ENCODE results near the gene MORC3.
"Not testable (repeated sequence)": the region's sequence is repeated elsewhere in the genome, so short reads cannot be mapped to it uniquely, and the experiment has no call there.

Gene MORC3

GRCh38 chr21:36322083-36322424, 2.1 kb downstream of the MORC3 start:
- DNase-seq (ENCODE audit: low read depth), result no peak

GRCh38 chr21:36323032-36323431, 3.0 kb downstream of the MORC3 start:
- DNase-seq (ENCODE audit: low read depth), result no peak

GRCh38 chr21:36325373-36326010, 5.5 kb downstream of the MORC3 start:
- no peak for DNase-seq (ENCODE audit: low read depth)

GRCh38 chr21:36330904-36331303, 10.9 kb downstream of the MORC3 start:
- no peak for DNase-seq (ENCODE audit: low read depth)

- DNase-seq (ENCODE audit: low read depth), result no peak
These were observed 17.1 kb downstream of the MORC3 start for GRCh38 chr21:36337099-36337509.

GRCh38 chr21:36338975-36339374, 19.0 kb downstream of the MORC3 start:
- no peak for DNase-seq (ENCODE audit: low read depth)

GRCh38 chr21:36342581-36342980, 22.6 kb downstream of the MORC3 start:
- not testable (repeated sequence) for DNase-seq (ENCODE audit: low read depth)

GRCh38 chr21:36344931-36345330, 24.9 kb downstream of the MORC3 start:
- DNase-seq (ENCODE audit: low read depth), result no peak

GRCh38 chr21:36347278-36347961, 27.4 kb downstream of the MORC3 start:
- no peak for DNase-seq (ENCODE audit: low read depth)

- DNase-seq (ENCODE audit: low read depth), result no peak
These were observed 27.9 kb downstream of the MORC3 start for GRCh38 chr21:36347962-36348328.

GRCh38 chr21:36349315-36349714, 29.3 kb downstream of the MORC3 start:
- DNase-seq (ENCODE audit: low read depth), result no peak

GRCh38 chr21:36350282-36350910, 30.4 kb downstream of the MORC3 start:
- DNase-seq (ENCODE audit: low read depth), result no peak

- no peak for DNase-seq (ENCODE audit: low read depth)
These were observed 35.1 kb downstream of the MORC3 start for GRCh38 chr21:36354918-36355680.

- no peak for DNase-seq (ENCODE audit: low read depth)
These were observed 35.9 kb downstream of the MORC3 start for GRCh38 chr21:36355868-36356267.

- no peak for DNase-seq (ENCODE audit: low read depth)
These were observed 39.2 kb downstream of the MORC3 start for GRCh38 chr21:36359185-36359584.

- DNase-seq (ENCODE audit: low read depth), result no peak
These were observed 49.2 kb downstream of the MORC3 start for GRCh38 chr21:36369064-36369685.

GRCh38 chr21:36375994-36376393, 56.0 kb downstream of the MORC3 start:
- no peak for DNase-seq (ENCODE audit: low read depth)

GRCh38 chr21:36377391-36377842, 57.4 kb downstream of the MORC3 start:
- DNase-seq (ENCODE audit: low read depth), result no peak

- no peak for DNase-seq (ENCODE audit: low read depth)
These were observed 59.3 kb downstream of the MORC3 start for GRCh38 chr21:36379251-36379650.

GRCh38 chr21:36381841-36382589, 62.0 kb downstream of the MORC3 start:
- DNase-seq (ENCODE audit: low read depth), result no peak

GRCh38 chr21:36382722-36383121, 62.7 kb downstream of the MORC3 start:
- not testable (repeated sequence) for DNase-seq (ENCODE audit: low read depth)

GRCh38 chr21:36384885-36385232, 64.9 kb downstream of the MORC3 start:
- DNase-seq (ENCODE audit: low read depth), result no peak
